NCI-H446 (cell line): Measurements from ENCODE around the gene FGF1.

ENCODE experiments used
- DNase-seq, 2 experiments: peaks; one replicate each; lab custom pipeline; 2025; lab: John Stamatoyannopoulos, UW

FGF1 gene

DNA sequence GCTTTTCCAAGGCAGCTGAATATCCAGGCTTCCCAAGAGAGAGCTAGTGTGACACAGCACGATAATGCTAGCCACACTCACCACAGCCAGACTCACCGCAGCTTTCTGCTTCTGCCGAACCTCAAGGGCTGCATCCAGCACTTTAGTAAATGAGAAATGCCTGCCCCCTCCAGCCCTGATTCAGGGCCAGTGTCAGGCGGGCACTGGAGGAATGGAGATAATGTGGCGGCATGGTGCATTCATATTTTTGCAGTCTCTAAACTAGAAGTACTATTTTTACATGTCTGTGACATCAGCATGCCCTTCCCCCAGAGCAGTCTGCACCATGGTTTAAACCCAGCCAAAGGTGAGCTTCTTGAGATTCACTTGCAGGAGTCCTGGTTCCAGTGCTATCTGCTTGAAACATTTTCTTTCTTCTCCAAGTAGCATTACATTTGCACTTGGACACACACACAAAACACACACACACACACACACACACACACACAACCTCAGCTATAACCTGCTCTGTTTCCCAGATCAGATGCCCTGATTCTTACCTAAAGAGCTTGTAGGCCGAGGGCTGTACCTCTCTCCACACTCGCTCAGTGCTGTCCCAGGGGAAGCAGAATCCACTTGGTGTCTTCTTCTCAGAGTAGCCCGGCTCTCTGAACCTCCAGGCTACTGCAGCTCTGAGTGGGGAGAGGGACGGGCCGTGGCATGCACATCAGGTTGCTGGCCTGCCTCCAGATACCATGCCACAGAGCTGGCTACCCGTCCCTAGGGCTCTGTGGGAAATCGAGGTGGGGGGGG, at the start of gene FGF1:
Gene FGF1 (minus strand): TSS at position 673 of the 792 bp plus-strand sequence. CDS start 71,963 bp downstream, outside the sequence.
- no peak for DNase-seq

DNA sequence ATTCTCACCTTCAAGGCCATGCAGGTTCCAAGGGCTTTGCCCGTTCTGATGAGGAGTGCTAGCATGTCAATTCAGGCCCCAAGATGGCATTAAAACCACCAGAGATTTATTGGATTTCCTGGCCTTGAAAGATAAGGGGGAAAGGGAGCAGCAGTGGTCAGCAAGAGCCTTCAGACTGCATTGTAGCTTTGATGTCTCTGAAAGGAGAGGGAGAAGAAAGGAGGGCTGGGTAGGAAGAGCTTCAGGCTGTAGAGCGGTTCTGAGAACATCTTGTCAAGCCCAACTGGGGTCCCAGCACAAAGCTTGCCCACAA, 41.8 kb upstream of the FGF1 start:
- no peak for DNase-seq

DNA sequence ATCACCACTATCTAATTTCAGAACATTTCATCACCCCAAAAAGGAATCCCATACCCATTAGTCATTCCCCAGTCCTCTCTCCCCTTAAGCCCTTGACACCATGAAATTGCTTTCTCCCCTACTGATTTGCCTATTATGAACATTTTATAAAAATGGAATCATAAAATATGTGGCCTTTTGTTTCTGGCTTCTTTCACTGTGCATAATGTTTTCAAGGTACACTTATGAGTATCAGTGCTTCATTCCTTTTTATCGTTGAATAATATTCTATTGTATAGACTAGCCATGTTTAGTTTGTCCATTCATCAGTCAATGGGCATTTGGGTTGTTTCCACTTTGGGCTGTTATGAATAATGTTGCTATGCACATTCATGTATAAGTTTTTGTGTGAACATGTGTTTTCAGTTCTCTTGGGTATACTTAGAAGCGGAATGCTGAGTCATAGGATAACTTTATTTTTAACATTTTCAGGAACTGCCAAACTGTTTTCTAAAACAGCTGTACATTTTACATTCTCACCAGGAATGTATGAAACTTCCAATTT, 40.4 kb upstream of the FGF1 start:
- DNase-seq = no peak

DNA sequence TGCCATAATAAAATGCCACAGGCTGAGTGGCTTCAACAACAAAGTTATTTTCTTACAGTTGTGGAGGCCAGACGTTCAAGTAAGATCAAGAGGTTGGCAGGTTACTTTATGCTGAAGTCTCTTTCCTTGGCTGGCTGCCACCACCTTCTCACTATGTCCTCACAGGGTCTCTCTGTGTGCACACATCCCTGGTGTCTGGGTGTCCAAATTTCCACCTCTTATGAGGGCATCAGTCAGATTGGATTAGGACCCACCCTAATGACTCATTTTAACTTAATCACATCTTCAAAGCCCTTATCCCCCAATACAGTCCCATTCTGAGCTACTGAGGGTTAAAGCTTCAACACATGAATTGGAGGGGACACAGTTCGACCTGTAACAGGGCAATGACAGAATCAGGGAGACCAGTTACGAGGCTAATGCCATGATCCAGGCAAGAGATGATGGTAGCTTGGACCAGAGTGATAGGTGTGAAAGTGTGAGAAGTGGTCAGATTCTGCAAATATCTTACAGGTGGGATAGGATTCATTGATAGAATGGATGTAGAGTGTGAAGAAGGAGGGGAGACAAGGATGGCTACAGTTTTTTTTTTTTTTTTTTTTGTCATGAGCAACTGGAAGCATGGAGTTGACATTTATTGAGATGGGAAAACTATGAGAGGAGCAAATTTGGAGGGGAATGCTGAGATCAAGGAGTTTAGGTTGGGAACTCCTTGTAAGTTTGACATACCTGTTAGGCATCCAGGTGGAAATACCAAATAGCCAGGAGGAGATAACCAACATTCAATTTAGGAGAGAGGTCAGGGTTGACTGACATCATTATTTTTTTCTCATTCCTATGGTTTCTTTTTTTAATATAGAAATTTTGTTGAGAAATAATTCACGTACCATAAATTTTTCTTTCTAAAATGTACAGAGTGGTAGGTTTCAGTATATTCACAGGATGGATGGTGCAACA, 39.6 kb upstream of the FGF1 start:
- DNase-seq = no peak

DNA sequence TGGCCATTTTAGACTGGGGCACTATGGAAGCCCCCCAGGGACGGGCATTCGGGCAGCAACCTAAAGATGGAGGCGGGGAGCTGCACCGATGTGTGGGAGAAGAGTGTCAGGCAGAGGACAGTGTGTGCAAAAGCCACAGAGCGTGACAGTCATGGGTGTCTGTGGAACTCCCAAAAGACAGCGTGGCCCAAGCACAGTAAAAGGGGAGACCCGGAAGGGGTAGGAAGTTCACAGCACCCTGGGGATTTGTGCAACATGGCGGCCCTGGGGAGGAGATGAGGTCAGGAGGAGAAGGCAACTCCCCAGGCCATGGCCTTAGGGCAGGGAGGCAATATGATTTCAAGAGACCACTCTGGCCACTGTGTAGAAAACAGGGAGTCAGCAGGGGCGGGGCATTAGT, 38.9 kb upstream of the FGF1 start:
- DNase-seq = no peak

DNA sequence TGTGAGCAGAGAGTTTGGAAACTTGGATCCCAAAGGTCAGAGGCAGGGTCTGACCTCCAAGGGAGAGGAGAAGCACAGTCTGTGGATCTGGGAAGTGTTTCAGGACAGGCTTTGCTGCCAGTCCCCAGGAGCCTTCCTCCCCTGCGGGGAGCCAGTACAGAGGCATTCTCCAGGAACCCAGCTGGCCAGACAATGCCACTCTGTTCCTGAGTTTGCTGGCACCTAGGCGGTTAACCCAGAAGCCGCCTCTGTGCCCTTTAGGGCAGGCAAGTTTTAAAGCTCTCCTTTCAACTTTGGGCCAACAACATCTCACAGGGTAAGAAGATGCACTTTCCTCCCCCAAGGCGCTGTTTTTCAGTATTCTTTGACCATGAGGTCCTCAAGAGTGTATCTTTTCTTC, 37.0 kb upstream of the FGF1 start:
- DNase-seq = no peak

DNA sequence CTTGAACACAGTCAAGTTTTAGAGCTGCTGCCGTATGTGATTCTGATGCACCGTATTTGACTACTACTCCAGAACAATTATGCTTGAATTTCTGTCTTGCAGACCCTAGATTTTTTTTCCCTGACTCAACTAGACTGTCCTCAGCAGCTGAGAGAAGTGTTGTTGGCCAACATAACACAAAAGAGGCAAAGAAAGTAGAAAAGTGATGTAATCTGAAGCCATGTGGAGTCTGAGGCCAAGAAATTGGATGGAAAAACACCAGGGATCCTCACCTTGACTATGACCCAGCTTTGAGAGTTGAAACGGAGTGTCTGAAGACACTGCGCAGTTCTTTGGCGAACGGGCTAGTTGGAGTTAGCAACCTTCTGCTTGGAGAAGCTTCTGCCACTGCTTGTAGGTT, 36.3 kb upstream of the FGF1 start:
- no peak for DNase-seq

DNA sequence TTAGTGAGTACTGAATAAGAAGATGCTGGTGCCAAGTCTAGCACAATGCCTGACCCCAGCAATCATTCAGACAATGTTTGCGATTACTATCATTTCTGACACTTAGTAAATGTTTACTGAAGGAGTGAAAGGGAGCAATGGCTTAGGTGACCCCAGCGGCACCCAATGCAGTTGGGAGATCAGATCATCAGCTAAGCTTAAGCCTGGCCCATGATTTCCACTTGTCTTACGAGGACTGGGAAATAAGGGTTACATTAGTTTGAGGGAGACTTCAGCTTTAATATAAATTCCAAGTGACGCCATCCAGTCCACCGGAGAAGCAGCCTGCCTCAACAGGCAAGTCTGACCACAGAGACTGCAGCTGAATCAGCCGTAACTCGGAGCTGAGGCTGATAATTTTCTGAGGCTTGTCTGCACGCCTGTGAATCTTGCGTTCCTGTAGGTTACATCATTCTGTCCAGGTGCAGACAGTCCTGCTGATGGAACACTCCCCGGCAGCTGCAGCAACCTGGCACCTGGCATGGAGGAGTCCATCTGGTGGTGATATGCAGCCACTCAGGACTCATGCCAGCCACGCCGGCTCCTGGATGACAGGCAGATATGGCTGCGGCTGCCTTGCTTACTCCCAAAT, 34.9 kb upstream of the FGF1 start:
- DNase-seq = no peak

DNA sequence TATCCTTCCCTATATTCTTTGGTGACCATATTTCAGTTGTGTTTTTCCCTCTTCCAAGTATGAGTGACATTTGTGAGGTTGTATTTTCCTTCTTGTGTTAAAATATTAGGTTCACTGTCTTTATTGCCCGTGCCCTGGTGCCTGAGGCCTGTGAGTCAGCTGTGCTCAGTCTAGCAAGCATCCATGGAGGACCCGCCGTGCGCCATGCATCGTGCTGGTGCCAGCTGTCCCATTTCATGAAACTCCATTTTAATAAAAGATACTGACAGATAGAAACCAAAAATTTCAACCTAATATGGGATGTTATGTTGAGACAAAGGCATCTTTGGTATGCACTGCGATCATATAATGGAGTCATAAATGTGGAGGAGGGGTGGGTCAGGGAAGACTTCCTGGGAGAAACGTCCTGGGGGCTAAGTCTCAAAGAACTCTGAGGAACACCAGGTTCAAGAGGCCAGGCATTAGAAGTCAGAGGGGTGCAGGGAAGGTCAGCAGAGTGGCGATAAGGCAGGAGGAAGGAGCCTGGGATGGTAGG, 34.0 kb upstream of the FGF1 start:
- no peak for DNase-seq

DNA sequence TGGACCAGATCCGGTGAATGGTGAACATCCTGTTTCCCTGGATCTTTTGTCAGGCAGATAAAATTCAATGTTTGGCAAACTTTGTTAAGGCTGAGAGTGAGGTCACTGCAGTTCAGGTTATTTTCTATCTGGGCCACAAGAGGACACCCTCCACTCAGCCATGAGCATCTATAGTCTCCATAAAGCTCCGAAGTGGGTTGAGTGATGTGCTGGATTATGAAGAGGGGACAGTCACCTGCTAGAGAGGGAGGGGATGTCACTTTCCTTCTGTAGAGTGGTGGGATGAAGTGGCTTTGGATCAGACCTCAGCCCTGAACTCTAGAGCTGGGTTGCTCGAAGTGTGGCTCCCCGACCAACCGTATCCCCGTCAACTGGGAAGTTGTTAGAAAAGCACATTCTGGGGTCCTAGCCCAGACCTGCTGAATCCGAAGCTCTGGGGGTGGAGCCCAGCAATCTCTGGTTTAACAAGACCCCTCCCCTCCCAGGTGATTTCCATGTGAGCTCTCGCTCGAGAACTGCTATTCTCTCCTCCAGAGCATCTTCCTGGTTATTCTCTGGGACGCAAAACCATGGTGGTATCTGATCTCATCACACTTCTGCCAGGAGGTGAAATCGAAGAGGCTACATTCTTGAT, 31.8 kb upstream of the FGF1 start:
- peak in 1 of 2 experiments; percentile 6 for DNase-seq

DNA sequence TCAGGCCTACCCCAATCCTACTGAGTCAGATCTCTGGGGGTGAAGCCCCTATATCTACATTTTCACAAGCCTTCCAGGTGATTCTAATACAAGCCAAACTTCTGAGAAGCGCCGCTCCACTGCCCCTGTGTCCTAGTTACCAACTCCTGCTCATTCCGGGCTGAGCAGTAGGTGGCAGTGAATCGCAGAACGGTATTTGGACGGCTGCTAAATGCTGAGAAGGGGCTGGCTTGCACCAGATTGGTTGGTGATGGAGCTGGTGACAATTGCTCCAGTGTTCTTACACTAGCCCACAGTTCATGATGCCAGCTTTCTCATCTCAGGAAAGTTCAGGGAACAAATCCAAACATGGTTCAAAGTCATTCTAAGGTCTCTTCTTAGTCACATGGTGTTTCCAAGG, 31.1 kb upstream of the FGF1 start:
- peak in 1 of 2 experiments; percentile 3 for DNase-seq

DNA sequence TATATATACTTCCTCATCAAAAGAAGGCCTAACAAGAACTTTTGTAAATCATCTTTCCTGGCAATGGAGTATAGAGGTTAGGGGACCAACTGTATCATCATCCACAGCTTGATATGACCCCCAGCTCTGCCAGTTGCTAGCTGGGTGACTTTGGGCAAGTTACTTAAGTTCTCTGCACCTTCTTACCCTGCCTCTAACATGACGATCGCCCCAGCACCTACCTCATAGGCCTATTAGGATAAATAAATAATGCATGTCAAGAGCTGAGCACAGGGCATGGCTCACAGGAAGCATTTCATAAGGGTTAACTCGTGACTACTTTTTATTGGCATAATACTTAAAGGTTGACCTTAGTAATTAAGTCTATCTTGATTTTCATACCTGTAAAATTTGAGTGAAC, 29.4 kb upstream of the FGF1 start:
- DNase-seq = no peak

DNA sequence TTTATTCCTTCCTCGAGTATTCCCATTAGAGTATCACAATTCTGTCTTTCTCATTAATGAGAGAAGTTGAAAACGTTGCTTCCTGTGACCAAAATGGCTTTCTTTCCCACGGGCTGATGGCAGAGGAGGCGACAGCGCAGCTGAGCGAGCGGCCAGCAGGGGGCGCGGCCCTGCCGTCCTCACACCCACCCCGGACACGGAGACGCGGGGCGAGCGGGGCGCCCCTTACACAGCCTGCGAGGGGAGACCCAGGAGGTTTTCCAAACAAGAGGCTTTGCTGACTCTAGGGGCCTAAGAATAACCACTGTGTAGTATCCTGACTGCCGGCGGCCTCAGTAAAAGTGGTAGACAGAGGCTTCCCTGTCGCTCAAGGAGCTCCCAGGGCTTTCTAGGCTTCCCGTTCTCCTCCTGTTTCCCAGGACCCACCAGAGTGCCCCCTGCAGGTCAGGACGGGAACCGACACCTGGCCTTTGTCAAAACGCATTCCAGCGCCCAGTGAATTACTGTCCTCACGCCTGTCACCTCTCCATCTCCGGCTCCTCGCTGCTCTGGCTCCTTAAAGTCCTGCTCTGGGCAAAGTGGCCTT, 27.3 kb upstream of the FGF1 start:
- DNase-seq = peak; percentile 66 to 83

DNA sequence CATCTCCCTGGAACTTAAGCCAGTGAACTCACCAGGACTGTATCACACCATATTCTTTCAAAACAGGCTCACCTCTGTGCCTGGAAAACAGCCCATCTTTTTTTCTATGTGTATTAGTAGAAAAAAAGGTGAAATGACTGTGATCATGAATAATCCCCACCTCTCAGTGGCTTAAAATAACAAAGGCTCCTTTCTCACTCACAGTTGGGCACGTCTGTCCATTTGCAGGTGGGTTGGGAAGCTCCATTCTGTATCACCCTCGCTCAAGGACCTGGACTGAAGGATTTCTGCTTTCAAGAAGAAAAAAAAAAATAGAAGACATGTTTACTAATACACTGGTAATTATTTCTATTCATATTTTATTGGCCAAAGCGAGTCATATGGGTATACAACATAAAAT, 17.3 kb upstream of the FGF1 start:
- DNase-seq = no peak

DNA sequence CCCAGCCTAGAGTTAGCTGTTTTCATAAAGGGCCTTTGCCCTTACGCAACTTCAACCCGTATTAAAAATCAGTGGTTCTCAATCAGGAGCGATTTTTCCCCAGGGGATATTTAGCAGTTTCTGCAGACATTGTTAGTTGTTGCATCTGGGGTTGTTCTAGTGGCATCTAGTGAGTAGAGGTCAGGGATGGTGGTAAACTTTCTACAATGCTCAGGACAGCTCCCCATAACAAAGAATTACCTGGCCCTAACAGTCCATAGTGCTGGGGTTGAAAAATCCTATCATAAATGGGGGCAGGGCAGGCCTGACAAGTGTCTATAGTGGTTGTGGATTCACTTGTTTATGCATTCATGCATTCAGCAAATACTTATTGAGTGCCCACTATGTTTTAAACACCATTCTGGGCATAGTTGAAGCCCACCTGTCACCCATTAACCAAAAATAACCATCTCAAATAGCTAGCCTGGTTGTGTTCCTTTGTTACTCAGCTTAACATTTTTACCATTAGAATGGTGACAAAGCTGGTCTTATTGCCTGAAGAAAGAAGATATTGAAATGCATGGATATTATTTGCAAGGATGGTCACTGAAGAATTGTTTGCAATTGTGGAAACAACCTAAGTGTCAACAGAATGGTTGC, 15.9 kb upstream of the FGF1 start:
- no peak for DNase-seq

DNA sequence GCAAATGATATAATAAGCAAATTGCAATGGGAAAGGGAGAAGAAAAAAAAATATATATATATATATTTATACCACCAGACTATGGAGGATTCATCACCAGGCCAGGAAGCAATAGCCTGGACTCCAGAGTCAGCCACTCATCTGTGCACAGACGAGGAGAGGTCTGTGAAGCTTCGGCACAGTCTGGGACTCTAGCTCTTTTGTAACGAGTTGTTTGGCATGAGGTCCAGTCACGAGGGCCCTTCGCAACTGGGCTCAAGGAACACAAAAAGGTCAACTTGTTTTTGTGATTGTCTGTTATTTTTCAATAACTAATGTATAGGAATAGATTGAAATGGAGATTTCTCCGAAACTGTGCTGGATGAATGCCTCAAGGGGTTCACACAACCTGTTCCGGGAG, 14.7 kb upstream of the FGF1 start:
- DNase-seq = no peak

DNA sequence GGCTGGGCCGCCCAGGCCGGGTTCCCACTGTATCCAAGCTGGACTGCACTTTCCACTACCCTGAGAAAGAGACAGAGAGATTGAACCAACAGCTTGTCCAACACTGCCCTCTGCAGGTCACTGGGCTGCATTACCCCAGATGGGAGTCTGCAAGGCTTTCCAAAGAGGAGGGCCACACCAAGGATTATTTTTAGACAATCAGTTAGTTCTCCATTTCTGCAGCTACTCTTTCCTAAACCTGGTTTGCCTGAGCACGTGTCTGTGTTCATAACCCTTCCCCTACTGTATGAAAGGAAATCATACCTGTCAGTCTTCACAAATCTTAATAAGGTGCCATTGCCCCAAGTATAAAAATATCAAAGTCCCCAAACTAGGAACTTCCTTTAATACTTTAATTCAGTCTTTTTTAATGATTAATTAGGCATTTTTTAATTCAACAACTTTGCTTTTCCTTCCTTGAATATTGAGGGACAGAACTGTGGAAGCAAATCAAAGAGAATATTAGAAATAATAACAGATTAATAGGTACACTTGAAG, 13.4 kb upstream of the FGF1 start:
- peak; percentile 18 to 76 for DNase-seq

DNA sequence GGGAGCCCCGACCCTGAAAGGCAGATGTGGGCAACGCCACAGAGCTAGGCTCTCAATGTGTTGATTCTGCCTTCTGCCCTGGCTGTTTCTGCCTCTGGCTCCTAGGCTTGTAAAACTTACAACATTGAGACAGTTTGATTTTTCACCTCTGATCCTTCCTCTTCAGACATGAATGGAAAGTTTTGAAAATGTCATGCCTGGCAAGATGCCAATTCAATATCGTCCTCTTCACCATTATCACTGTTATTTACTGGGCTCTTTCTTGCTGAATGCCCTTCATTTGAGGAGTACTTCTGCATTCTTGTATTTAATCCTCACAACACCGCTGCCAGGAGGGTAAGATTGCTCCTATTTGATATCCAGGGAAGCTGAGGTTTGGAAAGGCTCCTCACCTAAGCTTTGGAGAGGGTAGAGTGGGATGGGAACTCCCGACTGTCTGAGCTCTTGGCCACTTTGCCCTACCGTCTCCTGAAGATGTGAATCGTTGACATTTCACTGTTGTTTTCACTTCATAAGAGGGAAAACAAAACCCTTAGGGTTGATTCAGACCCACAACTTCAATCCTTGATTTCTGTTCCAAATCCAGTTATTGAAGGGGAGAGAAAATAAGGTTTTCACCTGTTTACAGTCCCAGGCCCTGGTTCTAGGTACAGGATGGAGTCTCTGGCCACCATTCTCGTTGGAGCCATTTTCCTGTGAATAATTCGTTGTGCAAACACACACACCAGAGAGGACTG, 12.7 kb upstream of the FGF1 start:
- DNase-seq = no peak

DNA sequence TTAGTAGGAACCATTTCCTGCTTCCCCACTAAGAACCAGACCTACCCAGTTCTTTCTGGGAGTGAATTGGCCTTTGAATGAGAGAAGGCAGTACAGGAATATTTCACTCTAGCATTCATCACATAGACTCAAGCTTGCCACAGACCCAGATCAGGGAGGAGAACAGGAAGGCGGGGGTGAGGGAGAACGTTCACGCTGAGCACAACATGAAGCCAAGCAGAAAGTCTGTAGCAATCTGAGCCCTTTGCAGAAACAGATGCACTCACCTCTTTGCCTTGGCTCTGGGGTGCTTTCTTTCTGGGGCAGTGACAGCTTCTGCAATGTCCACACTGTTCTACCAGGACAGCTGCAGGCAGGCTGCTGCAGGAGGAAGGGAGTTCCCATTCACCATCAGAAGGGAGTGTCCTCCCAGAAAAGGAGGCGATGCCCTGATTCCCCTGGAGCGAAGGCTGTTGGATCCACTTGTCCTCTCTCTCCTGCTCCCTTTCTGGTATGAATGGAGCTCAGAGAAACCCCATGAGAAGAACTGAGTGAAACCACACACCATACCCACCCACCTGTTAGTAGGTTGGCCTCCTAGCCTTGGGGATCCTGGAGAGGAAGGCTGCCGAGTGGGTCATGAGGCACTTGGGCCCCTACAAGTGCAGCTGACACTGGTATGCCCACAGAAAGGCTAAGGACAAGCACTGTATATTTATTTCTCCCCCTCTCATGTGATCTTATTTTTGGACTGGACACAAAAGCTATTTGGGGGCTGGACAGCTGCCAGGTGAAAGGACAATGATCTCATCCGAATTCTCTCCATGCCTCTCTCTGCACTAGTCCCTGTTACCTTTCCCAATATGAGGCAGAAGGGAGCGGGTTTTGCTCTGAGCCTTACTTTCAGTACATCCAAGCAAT, 11.7 kb upstream of the FGF1 start:
- DNase-seq = no peak
